NCI-H1930 (cell line): ENCODE data around the gene ACOT8.
A peak's percentile ranks its signal among the peaks of the same experiment; 100 is the strongest.
"Not testable (repeated sequence)": the region's sequence is repeated elsewhere in the genome, so short reads cannot be mapped to it uniquely, and the experiment has no call there.

ENCODE experiments used
- DNase-seq, 2 experiments: peaks; one replicate each; lab custom pipeline; 2025; lab: John Stamatoyannopoulos, UW

Gene ACOT8

GRCh38 chr20:45852326-45852725, 4.9 kb downstream of the ACOT8 start:
- DNase-seq = no peak

DNA sequence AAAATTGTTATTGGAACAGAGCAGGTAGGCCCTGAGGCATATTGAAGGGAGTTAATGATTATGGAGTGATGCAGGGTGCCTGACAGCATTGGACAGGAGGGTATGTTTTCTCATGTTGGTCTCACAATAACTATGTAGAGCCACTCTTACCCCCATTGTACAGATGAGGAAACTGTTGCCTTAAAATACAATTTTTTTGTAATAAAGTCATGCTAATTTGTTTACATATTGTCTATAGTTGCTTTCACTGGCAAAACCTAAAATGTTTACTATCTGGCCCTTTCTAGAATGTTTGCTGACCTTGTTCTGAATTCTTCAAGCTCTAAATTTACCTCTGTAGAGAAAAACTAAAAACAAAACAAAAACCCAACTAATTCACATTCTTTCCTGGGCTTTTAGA, 5.7 kb downstream of the ACOT8 start:
- no peak for DNase-seq

DNA sequence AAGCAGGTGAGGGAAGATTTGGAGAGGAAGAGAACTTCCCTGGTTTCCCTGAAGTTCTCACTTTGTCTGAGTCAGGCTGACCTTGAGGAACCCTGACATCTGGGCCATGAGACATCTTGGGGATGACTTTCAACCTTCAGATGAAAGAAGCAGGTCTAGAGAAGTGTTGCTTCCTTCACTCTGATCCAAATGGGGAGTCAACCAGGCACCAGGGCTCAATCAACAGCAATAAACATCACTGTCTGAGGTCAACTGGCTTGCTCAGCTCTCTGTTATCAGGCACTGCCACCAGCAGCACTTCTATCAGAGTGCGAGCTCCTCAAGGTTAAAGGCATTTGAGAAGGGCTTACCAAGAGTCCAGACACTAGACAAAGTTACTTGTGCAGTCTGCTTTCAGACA, 6.3 kb downstream of the ACOT8 start:
- DNase-seq = no peak

DNA sequence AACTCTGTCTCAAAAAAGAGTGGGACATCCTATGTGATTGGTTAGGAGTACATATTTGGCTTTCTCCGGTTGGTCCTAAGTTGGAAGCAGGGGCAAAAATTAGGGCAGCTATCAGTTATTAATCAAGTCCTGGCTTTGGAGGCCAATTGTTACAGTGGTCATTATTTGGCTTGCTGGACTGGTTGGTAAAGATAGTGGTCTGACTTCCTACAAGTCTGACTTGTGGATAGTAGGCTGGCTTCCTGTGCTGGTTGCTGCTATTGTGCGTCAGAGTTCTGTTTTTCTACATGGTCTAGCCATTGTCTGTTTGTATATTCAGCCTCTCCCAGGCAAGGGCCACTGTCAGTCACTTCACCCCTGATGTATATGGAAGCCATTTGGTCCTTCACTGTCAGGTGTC, 7.0 kb downstream of the ACOT8 start:
- no peak for DNase-seq

GRCh38 chr20:45848969-45849582, 8.1 kb downstream of the ACOT8 start:
- no peak for DNase-seq

DNA sequence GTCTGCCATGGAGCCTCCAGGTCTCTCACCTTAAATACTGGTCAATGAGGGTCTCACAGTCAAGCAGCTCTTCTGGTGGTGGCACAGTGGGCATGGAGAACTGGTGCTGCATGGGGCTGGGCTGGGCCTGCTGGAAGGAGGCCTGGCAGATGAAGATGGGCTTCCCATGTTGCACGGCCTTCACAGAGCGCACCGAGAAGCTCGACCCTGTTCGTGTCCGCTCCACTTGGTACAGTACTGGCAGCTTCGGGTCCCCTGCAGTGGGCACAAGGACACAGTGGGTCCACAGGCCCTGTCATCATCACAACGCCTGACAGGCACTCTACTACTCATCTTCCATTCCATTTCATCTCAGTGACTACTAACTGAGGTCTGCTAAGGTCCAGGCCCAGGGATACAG, 8.8 kb downstream of the ACOT8 start:
- no peak for DNase-seq

DNA sequence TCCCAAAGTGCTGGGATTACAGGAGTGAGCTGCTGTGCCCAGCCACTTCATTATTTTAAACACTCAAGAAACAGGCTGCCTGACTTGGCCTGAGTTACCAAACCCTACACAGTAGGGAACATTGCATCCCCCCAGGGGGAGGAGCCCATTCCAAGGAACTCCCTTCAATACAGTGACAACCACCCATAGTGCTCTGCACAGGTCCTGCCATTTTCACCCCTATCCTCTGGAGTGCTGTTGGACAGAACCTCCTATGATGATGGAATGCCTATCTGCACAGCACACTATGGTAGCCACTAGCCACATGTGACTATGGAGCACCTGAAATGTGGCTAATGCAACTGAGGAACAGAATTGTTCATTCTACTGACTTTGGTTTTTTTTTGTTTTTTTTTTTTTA, 11.7 kb downstream of the ACOT8 start:
- no peak for DNase-seq

DNA sequence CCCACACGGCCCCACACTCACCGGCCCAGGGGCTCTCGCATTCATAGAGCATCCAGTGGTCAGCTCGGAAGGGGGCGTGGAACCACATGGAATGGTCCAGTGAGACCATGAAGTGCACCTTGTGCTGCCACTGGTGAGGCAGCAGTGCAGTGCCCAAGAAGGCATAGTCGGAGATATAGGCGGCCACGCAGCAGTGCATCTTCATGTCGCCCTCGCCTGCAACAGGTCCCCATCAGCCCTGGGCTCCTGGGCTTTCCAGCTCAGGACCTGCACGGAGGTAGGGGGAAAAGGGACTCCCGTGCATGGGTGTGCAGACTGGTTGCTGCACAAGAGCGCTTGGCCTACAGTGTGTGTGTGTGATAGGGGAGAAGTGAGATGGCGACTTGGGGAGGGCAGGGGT, 13.7 kb downstream of the ACOT8 start:
- no peak for DNase-seq

DNA sequence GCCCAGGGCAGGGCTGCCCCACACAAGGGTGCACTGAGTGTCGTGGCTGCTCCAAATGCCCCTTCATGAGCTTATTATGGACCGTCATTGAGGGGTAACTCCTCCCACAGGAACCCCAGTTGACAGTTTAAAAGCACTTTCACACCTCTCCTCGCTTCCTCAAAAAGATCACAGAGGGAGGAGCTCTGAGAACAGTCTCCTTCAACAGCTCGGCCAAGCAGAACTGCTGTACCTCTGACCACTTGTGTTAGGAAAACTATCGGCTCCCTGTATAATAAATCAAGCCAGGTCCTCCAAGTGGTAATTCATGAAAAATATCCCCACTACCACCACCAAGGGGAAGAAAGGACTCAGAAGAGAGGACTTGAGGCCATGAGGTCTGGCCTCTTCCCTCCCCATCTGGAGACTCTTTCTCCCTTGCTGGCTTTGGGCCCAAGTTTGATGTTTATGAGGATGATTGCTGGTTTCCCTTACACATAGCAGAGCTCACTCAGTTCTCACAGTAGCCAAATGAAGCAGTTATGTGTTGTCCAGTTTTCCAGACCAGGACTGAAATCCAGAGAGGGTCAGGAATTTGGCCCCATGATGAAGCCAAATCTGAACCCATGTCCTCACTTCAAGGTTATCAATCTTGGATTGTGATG, 14.9 kb downstream of the ACOT8 start:
- DNase-seq = no peak

GRCh38 chr20:45841407-45842129, 15.6 kb downstream of the ACOT8 start:
- no peak for DNase-seq

DNA sequence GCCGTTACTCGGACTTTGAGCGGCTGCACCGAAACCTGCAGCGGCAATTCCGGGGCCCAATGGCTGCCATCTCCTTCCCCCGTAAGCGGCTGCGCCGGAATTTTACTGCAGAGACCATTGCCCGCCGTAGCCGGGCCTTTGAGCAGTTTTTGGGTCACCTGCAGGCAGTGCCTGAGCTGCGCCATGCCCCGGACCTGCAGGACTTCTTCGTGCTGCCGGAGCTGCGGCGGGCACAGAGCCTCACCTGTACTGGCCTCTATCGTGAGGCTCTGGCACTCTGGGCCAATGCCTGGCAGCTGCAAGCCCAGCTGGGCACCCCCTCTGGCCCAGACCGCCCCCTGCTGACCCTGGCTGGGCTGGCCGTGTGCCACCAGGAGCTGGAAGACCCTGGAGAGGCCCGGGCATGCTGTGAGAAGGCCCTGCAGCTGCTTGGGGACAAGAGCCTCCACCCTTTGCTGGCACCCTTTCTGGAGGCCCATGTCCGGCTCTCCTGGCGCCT, 16.4 kb downstream of the ACOT8 start:
- DNase-seq = no peak

DNA sequence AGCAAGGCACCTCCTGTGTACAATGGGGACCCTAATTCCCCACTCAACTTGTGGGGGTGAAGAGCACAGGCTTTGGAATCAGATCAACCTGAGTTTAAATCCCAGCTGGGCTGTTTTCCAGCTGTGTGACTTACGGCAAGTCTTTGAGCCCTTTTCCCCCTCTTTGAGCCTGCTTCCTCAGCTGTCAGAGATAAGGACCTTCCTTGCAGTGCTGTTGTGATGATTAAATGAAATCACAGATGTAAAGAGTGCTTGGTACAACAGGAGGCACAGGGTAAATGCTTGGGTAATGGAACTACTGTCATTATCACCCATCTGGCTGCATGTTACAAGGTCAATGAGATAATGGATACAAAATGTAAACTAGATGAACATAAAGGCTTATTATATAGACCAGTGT, 20.4 kb downstream of the ACOT8 start:
- no peak for DNase-seq

GRCh38 chr20:45835825-45836224, 21.4 kb downstream of the ACOT8 start:
- DNase-seq = no peak

GRCh38 chr20:45835329-45835765, 21.8 kb downstream of the ACOT8 start:
- DNase-seq = no peak

DNA sequence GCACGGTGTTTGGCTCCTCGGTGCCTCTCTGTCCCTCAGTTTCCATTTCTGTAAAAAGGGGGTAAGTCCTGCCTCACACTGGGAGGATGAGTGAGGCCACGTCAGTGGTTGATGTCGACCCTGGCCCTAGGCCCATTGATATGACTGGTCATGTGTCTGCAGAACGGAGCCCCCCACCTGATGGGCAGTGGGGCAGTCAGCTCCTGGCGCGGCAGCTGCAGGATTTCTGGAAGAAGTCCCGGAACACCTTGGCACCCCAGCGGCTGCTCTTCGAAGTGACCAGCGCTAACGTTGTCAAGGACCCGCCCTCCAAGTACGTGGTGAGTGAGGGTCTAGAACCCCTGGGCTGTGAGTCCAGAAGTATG, 22.4 kb downstream of the ACOT8 start:
- DNase-seq = no peak

DNA sequence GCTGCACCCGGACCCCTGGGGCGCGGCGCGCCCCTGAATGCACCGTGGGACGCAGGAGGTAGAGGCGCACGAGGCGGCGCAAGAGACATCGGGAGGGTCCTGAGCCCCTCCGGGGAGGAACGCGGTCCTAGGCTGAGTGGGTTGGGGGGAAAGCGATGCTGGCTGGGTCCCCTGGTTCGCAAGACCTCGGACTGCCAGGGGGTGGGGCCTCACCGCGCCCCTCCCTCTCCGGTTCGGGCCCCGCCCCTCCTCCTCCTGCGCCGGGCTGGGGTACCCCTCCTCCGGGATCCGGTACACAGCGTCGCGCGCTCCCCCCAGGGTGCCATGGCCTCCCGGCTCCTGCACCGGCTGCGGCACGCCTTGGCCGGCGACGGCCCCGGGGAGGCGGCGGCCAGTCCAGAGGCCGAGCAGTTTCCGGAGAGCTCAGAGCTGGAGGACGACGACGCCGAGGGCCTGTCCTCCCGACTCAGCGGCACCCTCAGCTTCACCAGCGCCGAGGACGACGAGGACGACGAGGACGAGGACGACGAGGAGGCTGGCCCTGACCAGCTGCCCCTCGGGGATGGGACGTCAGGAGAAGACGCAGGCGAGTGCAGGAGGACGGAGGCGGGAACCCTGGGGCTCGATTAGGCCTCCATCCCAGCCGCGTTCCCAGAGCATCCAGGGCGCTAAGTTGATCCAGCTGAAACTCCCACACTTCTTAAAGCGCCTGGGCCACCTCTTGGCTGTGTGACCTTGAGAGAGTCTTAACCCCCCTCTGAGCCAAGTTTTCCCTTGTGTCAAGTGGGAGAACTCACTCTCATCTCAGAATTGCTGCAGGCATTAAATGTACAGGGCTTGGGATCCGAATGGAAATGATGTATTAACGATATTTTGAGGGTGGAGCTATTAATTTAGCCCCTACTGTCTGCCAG, 23.1 kb downstream of the ACOT8 start:
- peak; percentile 46 to 53 for DNase-seq

GRCh38 chr20:45833030-45833882, 23.9 kb downstream of the ACOT8 start, which contains the start of gene SNX21:
Gene SNX21, plus strand, starts transcription at chr20:45833799. Its CDS starts 121 bp downstream, at chr20:45833920.
- peak; percentile 25 to 61 for DNase-seq

- DNase-seq = no peak
Observed at GRCh38 chr20:45832619-45833018, 24.6 kb downstream of the ACOT8 start.

GRCh38 chr20:45829673-45830106, 27.5 kb downstream of the ACOT8 start:
- not testable (repeated sequence) for DNase-seq

- DNase-seq = no peak
Observed at GRCh38 chr20:45828589-45828988, 28.6 kb downstream of the ACOT8 start.

GRCh38 chr20:45827712-45828111, 29.5 kb downstream of the ACOT8 start:
- DNase-seq = no peak
